HCT116 (cell line): Measurements from ENCODE around the gene NPIPA5. TPM values are rescaled to one million over a fixed set of nuclear protein-coding genes. Genes with fewer than 3 reads are reported as not detected.

Experiments used
- ATAC-seq: fragments of 200-7000 bp; cut with Tn5 transposase; 2 replicates; pipeline ENCODE4 v1.9.1; 2020; ENCODE audit warnings: mild to moderate bottlenecking, moderate library complexity
- BruUV-seq: library from RNA; stranded (reverse); fragments of 400-500 nt; replicated peaks from 2 replicates; lab custom pipeline; 2021; lab: Mats Ljungman, UMichigan
- CTCF ChIA-PET: fragments of 300-600 bp; sonication (Branson Sonifier 250); formaldehyde crosslinking; loops from one replicate; lab custom pipeline; 2021; ENCODE audit warnings: antibody characterized with exemption; lab: Charles Lee
- POLR2A ChIA-PET: fragments of 300-600, 350-600 bp; sonication (Branson Sonifier 250); formaldehyde crosslinking; loops from one replicate; lab custom pipeline; 2021; ENCODE audit warnings: antibody characterized with exemption; lab: Charles Lee
- RAD21 ChIA-PET, 2 experiments: fragments of 300-600 bp; sonication (Branson Sonifier 250); formaldehyde crosslinking; loops; one replicate each; lab custom pipeline; 2023; ENCODE audit warnings: low total read pairs in 2 of 2; ENCODE audit not compliant: uncharacterized antibody in 2 of 2, unreplicated experiment in 2 of 2, low non-redundant PET in 1 of 2; lab: Charles Lee
- DNase-seq: peaks from one replicate; pipeline ENCODE4 v3.0.0-alpha.2; 2010; ENCODE audit warnings: low read depth, low spot score
- H2AFZ ChIP-seq: fragments of 200-600 bp; shearing (Covaris generic), sonication (generic); 2 replicates; pipeline ENCODE4 v1.6.1; 2017; ENCODE audit warnings: low read depth, mixed run types, mixed read lengths, antibody characterized with exemption, low read length; ENCODE audit not compliant: poor library complexity, severe bottlenecking
- H3K27ac ChIP-seq: 2 replicates; pipeline ENCODE4 v1.5.1; 2012; ENCODE audit warnings: low read depth, low read length
- H3K27me3 ChIP-seq: fragments of 200-600 bp; sonication (generic); 2 replicates; pipeline ENCODE4 v1.6.1; 2016; ENCODE audit warnings: mixed run types, low read length, mixed read lengths; ENCODE audit not compliant: insufficient read depth
- H3K36me3 ChIP-seq, 2 experiments: fragments of 200-500 bp in 1 of 2; fragments of 200-600 bp in 1 of 2; sonication (Bioruptor generic) in 1 of 2; sonication (generic) in 1 of 2; 2 replicates each; pipeline versions ENCODE4 v1.5.1 to v1.6.1; 2014 to 2016; ENCODE audit warnings: low read length in 2 of 2, inconsistent platforms in 1 of 2, mixed read lengths in 1 of 2, mixed run types in 1 of 2; ENCODE audit not compliant: insufficient read depth in 2 of 2, control insufficient read depth in 1 of 2
- H3K4me1 ChIP-seq, 2 experiments: fragments of 200-600 bp in 1 of 2; sonication (generic) in 1 of 2; 2 replicates each; pipeline versions ENCODE4 v1.5.1 to v1.6.1; 2012 to 2017; ENCODE audit warnings: low read length in 2 of 2, inconsistent platforms in 1 of 2, mild to moderate bottlenecking in 1 of 2, mixed read lengths in 1 of 2, mixed run types in 1 of 2, moderate library complexity in 1 of 2; ENCODE audit not compliant: insufficient read depth in 2 of 2, control insufficient read depth in 1 of 2
- H3K4me2 ChIP-seq: fragments of 200-600 bp; sonication (generic); 2 replicates; pipeline ENCODE4 v1.6.1; 2017; ENCODE audit warnings: mixed run types, low read length, mixed read lengths
- H3K4me3 ChIP-seq, 2 experiments: fragments of 200-600 bp in 1 of 2; sonication (generic) in 1 of 2; replicated peaks in 1 of 2; 2 replicates each; pipeline ENCODE4 v1.5.1; 2011 to 2016; ENCODE audit warnings: low read length in 2 of 2, control low read depth in 1 of 2, low read depth in 1 of 2, mild to moderate bottlenecking in 1 of 2, mixed read lengths in 1 of 2, mixed run types in 1 of 2
- H3K79me2 ChIP-seq: fragments of 200-600 bp; sonication (generic); 2 replicates; pipeline ENCODE4 v1.6.1; 2017; ENCODE audit warnings: mild to moderate bottlenecking, mixed run types, low read length, moderate library complexity, mixed read lengths; ENCODE audit not compliant: insufficient read depth
- H3K9ac ChIP-seq: fragments of 200-600 bp; sonication (generic); 2 replicates; pipeline ENCODE4 v1.6.1; 2016; ENCODE audit warnings: low read length, mixed read lengths
- H3K9me2 ChIP-seq: fragments of 200-600 bp; sonication (generic), shearing (Covaris generic); 2 replicates; pipeline ENCODE4 v1.6.1; 2017; ENCODE audit warnings: mixed run types, mild to moderate bottlenecking, moderate library complexity; ENCODE audit not compliant: insufficient read depth
- H3K9me3 ChIP-seq, 2 experiments: fragments of 200-500 bp in 1 of 2; fragments of 200-600 bp in 1 of 2; sonication (Bioruptor generic) in 1 of 2; sonication (generic) in 1 of 2; 2 replicates each; pipeline ENCODE4 v1.6.1; 2014 to 2017; ENCODE audit warnings: low read length in 2 of 2, mixed read lengths in 2 of 2, inconsistent platforms in 1 of 2, low read depth in 1 of 2, mild to moderate bottlenecking in 1 of 2, mixed run types in 1 of 2, moderate library complexity in 1 of 2; ENCODE audit not compliant: control insufficient read depth in 1 of 2, insufficient read depth in 1 of 2
- H4K20me1 ChIP-seq: fragments of 200-600 bp; sonication (generic), shearing (Covaris generic); 2 replicates; pipeline ENCODE4 v1.6.1; 2017; ENCODE audit warnings: mixed run types, mild to moderate bottlenecking, moderate library complexity; ENCODE audit not compliant: insufficient read depth
- ATF3 ChIP-seq: IDR thresholded peaks from 2 replicates; pipeline ENCODE4 v1.6.1; 2012
- CBX3 ChIP-seq: IDR thresholded peaks from 2 replicates; pipeline ENCODE4 v1.6.1; 2012; ENCODE audit warnings: low read depth
- CEBPB ChIP-seq: IDR thresholded peaks from 2 replicates; pipeline ENCODE4 v1.6.1; 2012; ENCODE audit warnings: low read depth
- ELF1 ChIP-seq: IDR thresholded peaks from 2 replicates; pipeline ENCODE4 v1.6.1; 2012; ENCODE audit warnings: low read depth, borderline replicate concordance
- EZH2 ChIP-seq: fragments of 200-600 bp; sonication (generic); IDR thresholded peaks from 2 replicates; pipeline ENCODE4 v1.6.1; 2017; ENCODE audit warnings: antibody characterized with exemption, mixed run types
- EZH2phosphoT487 ChIP-seq: fragments of 200-600 bp; IDR thresholded peaks from 2 replicates; pipeline ENCODE4 v1.6.1; 2018; ENCODE audit warnings: antibody characterized with exemption, borderline replicate concordance
- FOSL1 ChIP-seq: IDR thresholded peaks from 2 replicates; pipeline ENCODE4 v1.6.1; 2012; ENCODE audit warnings: low read depth
- JUND ChIP-seq: IDR thresholded peaks from 2 replicates; pipeline ENCODE4 v1.6.1; 2012
- POLR2A ChIP-seq: IDR thresholded peaks from 2 replicates; pipeline ENCODE4 v1.7.0; 2011; ENCODE audit warnings: borderline replicate concordance; ENCODE audit not compliant: insufficient read depth, insufficient read length; ENCODE audit errors: extremely low read depth
- RAD21 ChIP-seq: IDR thresholded peaks from 2 replicates; pipeline ENCODE4 v1.6.1; 2012; ENCODE audit warnings: low read depth, mild to moderate bottlenecking
- REST ChIP-seq: IDR thresholded peaks from 2 replicates; pipeline ENCODE4 v1.6.1; 2012; ENCODE audit warnings: low read depth
- SIN3A ChIP-seq: IDR thresholded peaks from 2 replicates; pipeline ENCODE4 v1.6.1; 2012; ENCODE audit warnings: low read depth
- SP1 ChIP-seq: IDR thresholded peaks from 2 replicates; pipeline ENCODE4 v1.6.1; 2012; ENCODE audit warnings: low read depth
- SRF ChIP-seq: IDR thresholded peaks from 2 replicates; pipeline ENCODE4 v1.6.1; 2012; ENCODE audit warnings: low read depth
- YY1 ChIP-seq: IDR thresholded peaks from 2 replicates; pipeline ENCODE4 v1.6.1; 2011; ENCODE audit warnings: low read length, low read depth, moderate library complexity, mild to moderate bottlenecking; ENCODE audit not compliant: insufficient replicate concordance; ENCODE audit errors: extremely low read depth
- ZNF274 ChIP-seq: fragments of 200-500 bp; sonication (Bioruptor generic); IDR thresholded peaks from 2 replicates; pipeline ENCODE4 v1.6.1; 2014; ENCODE audit warnings: mild to moderate bottlenecking, low read depth, low read length, inconsistent platforms
- intact Hi-C: fragments of 100-400 bp; cut with micrococcal nuclease; formaldehyde crosslinking; loops from 2 replicates; pipeline ENCODE4 v1.10.0; 2022
- total RNA-seq: library from RNA; stranded (reverse); gene quantifications from one replicate; pipeline ENCODE4 v1.2.1, GENCODE V29; 2021; ENCODE audit not compliant: unreplicated experiment

Gene NPIPA5
- total RNA-seq, 1 experiment from 2014 or later, result 9.3 TPM

GRCh38 chr16:15427648-15428239, 49.6 kb upstream of the NPIPA5 start (continued):
- TF ChIP-seq REST, result no peak
- no peak for TF ChIP-seq JUND
- TF ChIP-seq POLR2A, result no peak
- no peak for TF ChIP-seq ZNF274
- no peak for TF ChIP-seq ATF3
- no peak for TF ChIP-seq EZH2
- no peak for TF ChIP-seq EZH2phosphoT487
- peak; percentile 35 for TF ChIP-seq YY1
- TF ChIP-seq ELF1, result no peak
- no peak for TF ChIP-seq FOSL1
- no peak for TF ChIP-seq SRF
- TF ChIP-seq CBX3, result peak; percentile 43; the same call in 1 of the 2 replicates
- TF ChIP-seq RAD21, result peak; percentile 78
- TF ChIP-seq SP1, result no peak

GRCh38 chr16:15426796-15427195, 48.7 kb upstream of the NPIPA5 start:
- POLR2A ChIA-PET, result no interaction called here
- no peaks in the 10 kb centered on the region for H3K9me2 ChIP-seq
- no peak overlapping the region for H3K27ac ChIP-seq
- H3K4me2 ChIP-seq, result no peak overlapping the region
- TF ChIP-seq FOSL1 (no peak), SP1 (no peak), CEBPB (no peak), EZH2 (no peak), EZH2phosphoT487 (no peak), YY1 (no peak), SIN3A (no peak), RAD21 (no peak), POLR2A (no peak), SRF (no peak)
- TF ChIP-seq, all 23 proteins: peak for 0
- ATAC-seq, result no peak
- peaks cover 5 to 9% of the 10 kb centered on the region in 2 experiments; a peak in 3 of 4 replicates for H3K4me1 ChIP-seq
- H3K9me3 ChIP-seq, result no peaks in the 10 kb centered on the region
- H3K4me3 ChIP-seq, result no peak overlapping the region
- CTCF ChIA-PET, result no interaction called here
- no peaks in the 10 kb centered on the region for H3K79me2 ChIP-seq
- intact Hi-C loops, result no loop called here
- BruUV-seq, result no TSS peak
- H2AFZ ChIP-seq, result no peak overlapping the region
- no peak for DNase-seq
- RAD21 ChIA-PET, result no interaction called here
- no peak overlapping the region for H3K9ac ChIP-seq
- H3K36me3 ChIP-seq, result no peaks in the 10 kb centered on the region
- H3K27me3 ChIP-seq, result no peaks in the 10 kb centered on the region
- H4K20me1 ChIP-seq, result no peaks in the 10 kb centered on the region
